GDM1 (cell line): Measurements from ENCODE around the gene ADD2.
"Not testable (repeated sequence)": the region's sequence is repeated elsewhere in the genome, so short reads cannot be mapped to it uniquely, and the experiment has no call there.

Experiments used
- DNase-seq: peaks from one replicate; lab custom pipeline; 2025; lab: John Stamatoyannopoulos, UW

Gene ADD2, protein sequence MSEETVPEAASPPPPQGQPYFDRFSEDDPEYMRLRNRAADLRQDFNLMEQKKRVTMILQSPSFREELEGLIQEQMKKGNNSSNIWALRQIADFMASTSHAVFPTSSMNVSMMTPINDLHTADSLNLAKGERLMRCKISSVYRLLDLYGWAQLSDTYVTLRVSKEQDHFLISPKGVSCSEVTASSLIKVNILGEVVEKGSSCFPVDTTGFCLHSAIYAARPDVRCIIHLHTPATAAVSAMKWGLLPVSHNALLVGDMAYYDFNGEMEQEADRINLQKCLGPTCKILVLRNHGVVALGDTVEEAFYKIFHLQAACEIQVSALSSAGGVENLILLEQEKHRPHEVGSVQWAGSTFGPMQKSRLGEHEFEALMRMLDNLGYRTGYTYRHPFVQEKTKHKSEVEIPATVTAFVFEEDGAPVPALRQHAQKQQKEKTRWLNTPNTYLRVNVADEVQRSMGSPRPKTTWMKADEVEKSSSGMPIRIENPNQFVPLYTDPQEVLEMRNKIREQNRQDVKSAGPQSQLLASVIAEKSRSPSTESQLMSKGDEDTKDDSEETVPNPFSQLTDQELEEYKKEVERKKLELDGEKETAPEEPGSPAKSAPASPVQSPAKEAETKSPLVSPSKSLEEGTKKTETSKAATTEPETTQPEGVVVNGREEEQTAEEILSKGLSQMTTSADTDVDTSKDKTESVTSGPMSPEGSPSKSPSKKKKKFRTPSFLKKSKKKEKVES

DNA sequence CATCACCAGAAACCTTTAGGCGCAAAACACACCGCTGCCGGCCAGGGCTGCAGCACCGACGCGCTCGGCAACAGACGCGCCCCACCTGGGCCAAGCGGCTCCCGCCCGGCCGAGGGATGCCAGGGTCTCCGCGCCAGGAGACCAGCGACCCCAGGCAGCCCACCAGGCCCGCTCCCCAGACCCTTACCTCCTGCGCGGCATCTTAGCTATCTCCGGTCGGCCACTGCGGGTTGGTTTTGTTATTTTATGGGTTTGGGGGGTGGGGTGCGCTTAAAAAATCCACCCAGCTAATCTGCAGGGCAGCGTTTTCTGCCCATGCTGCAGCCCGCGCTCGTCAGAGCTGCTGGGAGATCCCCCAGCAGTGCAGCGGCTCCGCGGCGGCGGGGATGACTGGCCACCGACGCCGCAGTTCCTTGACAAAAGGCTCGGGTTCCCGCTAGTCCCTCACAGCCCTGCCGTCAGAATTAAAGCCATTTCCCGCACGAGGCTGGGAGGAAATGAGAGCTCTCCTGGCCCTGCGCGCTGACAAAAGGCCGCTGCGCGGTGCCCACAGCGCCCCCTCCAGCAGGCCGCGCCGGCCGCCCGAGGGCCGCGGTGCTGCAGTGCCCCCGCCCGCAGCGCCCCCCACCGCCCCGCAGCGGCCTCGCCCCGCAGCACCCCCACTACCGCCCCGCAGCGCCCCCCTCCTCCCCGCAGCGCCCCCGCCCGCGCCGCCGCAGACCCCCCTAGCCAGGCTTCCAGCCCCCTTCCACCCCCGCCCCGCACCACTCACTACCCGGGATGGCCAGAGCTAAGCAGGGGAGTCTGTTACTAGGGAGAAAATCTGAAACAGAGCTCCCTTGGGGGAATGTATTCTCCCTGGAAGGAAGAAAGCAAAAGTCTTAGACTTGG lies at the start of gene ADD2:
ADD2 (minus strand) TSS at position 502 of the 891 bp plus-strand sequence. CDS start 61,792 bp downstream, outside the sequence.
- no peak for DNase-seq

DNA sequence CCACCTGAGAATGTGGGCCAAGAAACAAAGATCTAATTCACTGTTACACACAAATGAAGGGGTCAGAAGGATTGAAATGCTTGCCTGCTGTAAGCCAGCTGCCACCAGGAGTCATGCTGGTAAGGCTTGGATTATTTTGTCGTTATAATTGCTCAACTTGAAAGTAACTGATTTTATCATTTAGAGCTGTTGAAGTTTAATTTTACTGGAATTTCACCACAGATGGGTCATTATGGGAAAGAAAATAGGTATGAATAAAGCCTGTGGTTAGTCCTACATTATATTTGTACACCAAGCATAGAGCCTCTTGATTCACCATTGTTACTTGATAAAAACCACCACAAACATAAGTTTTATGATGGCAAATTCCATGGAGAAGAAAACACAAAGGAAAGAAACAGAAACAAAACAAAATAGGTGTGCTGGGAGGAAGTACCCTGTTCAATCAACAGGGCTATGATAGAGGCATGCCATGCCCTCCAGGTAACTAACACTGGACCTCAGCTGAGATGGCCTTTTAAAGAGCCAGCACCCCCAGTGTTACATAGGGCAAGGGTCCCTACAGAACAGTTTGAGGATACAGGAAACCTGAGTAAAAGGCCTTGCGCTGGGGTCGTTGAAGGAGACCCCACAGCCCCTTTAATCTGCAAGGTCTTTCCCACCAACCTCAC lies 49.4 kb upstream of the ADD2 start:
- DNase-seq = no peak

DNA sequence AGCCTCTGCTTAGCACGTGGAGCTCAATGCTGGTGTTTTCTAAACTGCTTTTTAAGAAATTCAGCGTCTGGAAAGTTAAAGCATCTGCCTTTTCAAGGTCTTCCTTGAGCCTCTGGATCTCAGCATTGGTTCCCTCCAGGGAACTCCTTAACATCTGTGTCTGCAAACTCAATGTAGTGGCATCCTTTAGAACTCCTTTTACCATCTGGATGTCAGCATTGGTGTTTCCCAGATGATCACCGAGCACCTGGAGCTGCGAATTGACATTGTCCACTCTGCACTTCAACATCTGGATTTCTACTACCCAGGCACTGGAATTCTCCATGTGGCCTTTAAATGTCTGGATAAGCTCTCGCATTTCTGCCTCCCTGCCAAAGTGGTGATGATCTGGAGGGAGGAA lies 48.7 kb upstream of the ADD2 start:
- DNase-seq = no peak

DNA sequence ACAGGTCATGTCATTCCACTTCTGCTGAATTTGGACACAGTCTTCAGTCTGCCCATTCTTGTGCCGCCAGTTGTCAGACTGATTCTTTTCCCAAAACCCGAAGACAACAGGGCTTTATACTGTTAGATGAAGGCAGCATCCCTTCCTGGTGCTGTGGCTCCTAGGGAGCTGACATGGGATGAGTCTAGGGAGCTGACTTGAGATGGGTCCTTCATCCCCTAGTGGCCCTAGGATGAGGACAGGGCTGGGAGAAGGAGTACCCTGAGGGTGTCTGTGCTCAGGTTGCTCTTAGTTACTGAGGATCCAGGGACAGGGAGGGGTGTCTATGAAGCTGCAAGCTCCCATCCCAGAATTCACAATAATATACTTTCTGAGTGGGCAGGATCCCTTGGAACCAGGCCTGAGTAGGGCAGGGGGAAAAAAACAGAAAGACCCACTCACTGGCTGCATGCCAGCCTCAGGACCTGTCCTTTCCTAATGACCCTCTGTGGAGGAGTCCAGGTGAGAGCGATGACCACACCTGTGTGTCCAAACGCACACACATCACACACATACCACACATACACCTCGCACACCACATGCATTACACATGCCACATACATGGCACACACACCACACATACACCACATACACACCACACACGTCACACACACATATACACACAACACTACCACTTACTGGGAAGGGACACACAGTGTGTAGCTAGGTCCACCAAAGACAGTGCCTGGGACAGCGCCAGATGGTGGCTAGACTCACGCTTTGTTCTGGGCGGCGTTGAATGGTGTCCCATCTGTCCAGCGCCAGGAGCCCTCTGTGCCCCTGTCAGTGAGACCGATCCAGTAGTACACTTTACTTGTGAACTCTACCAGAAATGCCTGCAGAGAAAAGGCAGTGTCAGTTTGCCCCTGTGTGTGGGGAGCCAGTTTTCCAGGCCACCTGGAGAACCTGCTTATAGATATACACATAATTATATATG lies 41.3 kb upstream of the ADD2 start:
- no peak for DNase-seq

DNA sequence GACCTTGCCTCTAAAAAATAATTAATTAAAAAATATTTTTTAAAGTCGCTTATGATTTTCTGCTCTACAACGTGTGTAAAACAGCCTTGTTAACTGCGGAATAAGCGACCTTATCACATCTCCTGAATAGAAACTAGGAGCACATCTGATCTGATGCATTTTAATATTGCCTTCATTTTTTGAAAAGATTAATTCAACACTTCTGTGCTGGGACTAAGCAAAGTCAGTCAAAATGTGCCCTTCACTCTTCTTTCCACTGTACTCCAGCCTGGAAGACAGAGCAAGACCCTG lies 39.8 kb upstream of the ADD2 start:
- DNase-seq = no peak

DNA sequence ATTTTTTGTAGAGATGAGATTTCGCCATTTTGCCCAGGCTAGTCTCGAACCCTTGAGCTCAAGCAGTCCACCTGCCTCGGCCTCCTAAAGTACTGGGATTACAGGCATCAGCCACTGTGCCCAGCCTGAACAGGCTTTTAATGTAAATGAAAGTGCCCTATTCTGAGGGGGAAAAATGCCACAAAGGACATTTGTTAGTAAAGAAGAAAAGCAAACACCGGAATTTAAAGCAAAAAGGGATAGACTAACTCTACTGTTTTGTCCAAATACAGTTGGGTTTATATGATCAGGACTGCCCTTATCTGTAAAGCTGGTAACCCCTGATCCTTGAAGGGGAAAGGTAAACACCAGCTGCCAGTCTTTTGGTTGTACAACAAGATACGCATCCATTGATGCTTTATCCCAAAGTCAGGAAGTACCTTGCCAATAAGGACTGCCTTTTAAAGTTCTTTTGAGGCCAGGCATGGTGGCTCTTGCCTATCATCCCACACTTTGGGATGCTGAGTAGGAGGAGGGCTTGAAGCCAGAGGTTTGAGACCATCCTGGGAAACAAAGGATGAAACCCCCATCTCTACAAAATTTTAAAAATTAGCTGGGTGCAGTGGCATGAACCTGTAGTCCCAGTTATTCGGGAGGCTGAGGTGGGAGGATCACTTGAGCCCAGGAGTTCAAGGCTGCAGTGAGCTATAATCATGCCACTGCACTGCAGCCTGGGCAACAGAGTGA lies 39.3 kb upstream of the ADD2 start:
- no peak for DNase-seq

DNA sequence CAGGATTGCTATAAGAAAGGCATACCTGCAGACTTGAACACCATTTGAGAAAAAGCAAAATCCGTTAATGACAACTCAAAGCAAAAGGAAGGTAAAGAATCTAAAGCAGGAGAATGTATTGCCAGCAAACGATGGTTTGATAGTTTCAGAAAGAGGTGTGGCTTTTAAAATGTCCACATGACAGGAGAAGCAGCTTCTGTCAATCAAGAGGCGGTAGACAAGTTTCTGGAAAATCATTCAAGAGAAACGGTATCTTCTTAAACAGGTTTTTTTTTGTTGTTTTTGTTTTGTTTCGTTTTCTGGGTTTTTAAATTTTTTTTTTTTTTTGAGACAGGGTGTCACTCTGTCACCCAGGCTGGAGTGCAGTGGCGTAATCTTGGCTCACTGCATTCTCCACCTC lies 38.6 kb upstream of the ADD2 start:
- DNase-seq = no peak

DNA sequence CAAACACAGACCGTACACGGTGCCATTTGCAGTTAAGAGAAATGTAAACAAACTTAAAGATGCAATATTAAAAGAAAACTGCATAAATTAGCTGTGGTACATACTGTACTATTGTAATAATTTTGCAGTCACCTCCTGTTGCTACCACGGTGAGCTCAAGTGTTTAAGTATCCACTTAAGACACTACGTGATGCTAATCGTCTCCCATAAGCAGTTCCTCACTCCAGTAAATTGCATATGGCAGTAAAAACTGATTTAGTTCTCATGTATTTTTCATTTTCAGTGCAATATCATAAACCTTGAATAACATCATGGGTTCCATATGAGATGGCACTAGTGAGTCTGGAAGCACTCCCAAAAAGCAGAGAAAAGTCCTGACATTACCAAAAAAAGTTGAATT lies 38.0 kb upstream of the ADD2 start:
- DNase-seq = no peak

DNA sequence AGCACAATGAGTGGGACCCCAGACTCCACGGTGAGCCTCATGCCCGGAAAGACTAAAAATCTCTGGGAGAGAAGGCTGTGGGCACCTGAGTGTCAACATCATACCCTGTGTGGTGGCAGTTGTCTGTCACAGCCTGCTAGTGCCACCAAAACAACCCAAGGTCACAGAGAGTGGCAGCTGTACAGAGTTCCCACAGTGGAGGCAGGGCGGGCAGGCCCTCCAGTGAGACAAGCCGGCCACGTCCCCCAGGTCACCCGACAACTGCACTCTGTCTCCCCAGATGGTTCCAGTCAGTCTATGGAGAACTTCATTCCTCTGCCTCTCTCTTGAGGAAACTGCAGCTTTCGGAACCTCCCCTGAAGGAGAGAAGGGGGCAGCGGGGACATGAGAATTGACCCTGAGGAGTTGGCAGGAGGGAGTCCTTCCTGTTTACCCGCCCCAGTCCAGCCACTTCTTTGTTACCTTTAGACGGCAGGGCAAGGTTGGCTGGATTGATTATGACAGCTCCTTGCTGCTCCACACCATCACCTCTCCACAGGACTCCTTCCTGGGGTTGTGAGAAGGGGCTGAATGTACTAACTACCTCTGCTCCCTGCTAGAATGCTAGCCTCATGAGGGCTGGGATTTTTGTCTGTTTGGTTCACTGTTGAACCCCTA lies 33.7 kb upstream of the ADD2 start:
- no peak for DNase-seq

DNA sequence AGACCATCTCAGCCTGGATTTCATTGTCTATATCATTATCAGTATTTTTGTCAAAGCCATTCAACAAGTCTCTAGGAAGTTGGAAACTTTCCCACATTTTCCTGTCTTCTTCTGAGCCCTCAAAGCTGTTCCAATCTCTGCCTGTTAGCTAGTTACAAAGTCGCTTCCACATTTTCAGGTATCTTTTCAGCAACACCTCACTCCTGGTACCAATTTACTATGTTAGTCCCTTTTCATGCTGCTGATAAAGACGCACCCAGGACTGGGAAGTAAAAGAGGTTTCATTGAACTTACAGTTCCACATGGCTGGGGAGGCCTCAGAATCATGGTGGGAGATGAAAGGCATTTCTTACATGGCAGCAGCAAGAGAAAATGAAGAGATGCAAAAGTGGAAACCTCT lies 31.7 kb upstream of the ADD2 start:
- DNase-seq = no peak

DNA sequence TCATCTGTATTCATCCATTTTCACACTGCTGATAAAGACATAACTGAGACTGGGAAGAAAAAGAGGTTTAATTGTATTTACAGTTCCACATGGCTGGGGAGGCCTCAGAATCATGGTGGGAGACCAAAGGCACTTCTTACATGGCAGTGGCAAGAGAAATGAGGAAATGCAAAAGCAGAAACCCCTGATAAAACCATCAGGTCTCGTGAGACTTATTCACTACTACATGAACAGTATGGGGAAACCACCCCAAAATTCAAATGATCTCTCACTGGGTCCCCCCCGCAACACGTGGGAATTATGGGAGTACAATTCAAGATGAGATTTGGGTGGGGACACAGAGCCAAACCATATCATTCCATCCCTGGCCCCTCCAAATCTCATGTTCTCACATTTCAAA lies 30.0 kb upstream of the ADD2 start:
- DNase-seq = not testable (repeated sequence)

DNA sequence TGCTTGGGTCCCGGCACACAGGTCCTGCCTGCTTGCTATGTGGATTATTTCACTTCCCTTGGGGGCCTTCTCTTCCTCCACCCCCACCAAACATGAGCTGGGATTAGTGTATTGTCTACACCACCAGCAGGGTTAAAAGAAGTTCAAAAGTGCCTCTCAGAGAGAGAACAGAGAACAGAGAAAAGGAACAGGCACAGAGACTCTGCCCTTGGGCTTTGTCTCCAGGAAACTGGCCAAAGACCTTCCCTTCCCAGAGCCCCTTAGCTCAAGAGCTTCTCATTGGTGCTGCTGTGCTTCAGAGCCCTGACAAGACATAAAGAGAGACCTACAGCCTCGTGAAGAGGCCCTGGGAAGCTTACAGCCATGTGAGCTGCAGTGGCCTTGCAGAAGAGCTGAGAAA lies 29.5 kb upstream of the ADD2 start:
- no peak for DNase-seq

DNA sequence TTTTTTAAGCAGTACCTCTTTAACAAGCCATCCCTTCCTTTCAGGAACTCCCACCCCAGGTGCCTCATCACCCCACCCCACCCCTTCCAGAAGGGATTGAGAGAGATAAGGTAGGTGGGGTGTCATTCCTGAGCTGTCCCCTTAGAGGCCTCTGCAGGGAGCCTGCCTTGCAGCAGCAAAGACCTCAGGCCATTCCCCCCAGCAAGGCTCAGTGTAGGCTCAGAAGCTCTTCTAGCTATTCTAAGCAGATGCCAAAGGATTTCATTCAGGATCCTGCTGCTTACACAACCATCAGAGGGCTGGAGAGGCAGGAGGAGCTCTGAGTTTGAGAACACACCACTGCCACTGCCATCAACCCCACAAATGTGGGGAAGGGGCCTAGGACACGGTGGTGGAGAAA lies 28.3 kb upstream of the ADD2 start:
- no peak for DNase-seq

DNA sequence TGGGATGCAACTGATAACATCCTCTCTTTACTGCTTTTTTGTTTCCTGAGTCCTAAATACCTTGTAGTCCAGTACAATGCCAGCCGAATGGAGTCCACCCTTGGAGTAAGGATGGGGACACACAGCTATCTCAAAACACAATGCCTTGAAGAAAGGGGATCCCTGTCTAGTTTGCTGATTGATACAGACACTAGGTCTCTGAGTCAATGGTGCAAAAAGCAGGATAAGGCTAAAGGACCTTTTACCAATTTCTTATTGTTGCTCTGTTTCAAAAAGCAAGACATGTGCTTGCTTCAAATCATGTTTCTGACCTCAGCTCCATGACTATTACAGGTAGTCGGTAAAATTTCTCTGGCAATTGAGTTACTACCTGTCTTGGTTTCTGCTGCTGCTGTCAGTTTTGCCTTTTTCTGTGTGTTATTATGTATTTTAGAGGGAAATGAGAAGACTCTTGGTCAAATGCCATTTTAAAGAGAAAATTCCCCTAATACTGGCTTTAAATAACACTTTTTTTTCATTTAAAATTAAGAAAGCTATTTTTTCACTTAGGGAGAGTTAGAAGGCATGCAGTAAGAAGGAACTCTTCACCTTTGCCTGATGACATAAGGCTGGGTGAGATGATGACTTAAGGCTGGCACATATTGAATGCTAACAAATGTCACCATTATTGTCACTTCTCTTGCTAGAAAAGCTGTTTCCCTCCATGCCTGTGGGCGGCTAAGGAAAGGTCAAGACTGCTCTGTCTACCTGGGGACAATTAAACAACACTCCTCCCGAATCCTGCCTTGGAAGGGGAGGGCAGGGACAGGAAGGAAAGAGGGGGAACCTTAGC lies 27.4 kb upstream of the ADD2 start:
- DNase-seq = no peak

DNA sequence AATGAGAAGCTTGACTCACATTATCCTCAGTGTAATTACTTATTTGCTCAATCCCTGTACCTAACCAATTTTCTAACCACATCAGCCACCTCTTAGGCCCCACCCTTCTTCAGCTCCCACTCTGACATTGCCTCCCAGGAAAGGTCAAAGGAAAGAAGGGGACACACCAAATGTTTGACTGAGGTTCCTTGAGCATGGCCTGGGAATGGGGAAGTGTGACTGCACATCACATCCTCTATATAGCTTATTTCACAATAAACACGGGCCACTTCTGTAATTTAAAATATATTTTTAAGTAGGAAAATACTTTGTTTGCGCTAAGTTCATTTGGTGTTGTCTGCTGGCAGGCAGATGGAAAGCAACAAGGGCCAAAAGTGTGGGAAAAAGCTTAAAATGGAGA lies 25.4 kb upstream of the ADD2 start:
- no peak for DNase-seq

DNA sequence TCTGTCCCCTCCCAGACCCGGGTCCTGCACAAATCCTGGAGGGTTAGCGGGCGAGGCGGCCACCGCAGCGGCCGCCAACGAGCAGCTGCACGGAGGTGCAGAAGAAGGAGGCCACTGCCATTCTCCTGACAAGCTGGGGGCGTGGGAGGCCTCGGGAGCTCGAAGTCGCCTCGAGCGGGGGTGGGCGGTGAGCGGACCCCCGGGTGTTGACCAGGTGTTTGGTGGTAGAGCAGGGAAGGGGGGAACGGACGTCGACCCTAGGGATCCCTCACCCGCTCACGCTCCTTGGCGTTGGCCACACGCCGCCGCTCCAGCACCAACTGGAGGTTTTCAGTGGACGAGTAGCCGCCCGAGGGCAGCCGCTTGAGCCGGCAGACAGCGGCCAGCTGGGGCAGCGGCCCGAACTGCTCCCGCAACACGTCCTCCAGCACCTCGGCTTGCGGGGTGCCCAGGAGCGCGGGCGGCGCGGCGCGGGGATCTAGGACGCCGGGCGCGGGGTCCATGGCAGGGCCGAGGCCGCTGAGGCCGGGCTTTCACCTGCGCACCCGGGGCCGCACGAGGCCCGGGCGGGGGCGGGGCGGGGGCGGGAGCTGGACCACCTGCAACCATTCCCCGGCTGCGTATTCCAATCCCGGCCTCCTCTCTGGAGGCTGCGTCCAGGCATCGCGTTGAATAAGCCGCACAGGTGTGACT lies 22.3 kb upstream of the ADD2 start, which contains the start of gene FIGLA:
FIGLA (minus strand) TSS at position 508 of the 693 bp plus-strand sequence; CDS start at position 503, 5 bp downstream.
- DNase-seq = no peak

DNA sequence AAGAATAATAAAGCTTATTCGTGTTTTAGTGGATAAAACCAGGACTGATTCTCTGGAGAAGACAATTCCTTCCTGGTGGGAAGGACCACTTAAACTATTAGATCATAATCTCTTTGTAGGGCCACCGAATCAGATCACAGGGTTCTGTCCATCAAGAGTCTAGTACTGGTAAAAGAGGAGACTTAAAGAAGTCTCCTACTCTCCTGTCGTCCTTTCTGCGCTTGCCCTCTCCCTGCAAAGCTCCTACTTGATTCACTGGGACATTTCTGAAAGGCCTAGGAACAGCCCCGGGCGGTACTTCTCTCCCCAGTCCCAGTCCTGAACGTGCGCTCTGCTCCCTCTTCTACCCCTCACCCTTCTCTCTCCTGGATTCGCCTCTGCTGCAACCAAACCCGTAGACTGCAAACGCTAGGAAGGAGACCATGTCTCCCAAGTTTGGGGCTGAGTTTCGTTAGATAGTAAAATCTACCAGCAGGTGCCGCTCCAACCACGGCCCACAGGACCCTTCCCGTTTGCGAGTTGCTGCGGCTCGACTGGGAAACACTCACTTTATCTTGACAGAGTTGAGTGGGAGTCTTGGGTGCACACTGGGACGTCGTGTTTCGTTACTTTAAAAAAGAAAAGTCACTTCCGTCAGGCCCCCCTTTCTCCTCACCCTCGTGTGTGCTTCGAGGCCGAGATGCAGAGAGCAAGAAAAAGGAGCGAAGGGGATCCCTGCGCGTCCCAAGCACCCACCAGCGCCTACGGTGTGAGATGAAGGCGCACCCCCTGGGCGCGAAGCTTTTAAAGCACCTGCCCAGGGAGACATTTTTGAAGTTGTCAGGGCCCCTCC lies 21.5 kb upstream of the ADD2 start:
- DNase-seq = peak; percentile 12
